Neutrophil (primary cell): ENCODE data around the gene ATP8B1.
A peak's percentile ranks its signal among the peaks of the same experiment; 100 is the strongest.
"Not testable (repeated sequence)": the region's sequence is repeated elsewhere in the genome, so short reads cannot be mapped to it uniquely, and the experiment has no call there.

Experiments used
- H3K27ac ChIP-seq: fragments of 200-600 bp; sonication (generic); 2 replicates; pipeline ENCODE4 v1.5.1; 2016; ENCODE audit warnings: mild to moderate bottlenecking, moderate library complexity
- H3K27me3 ChIP-seq: fragments of 200-600 bp; sonication (generic); 2 replicates; pipeline ENCODE4 v1.6.0; 2016; ENCODE audit warnings: mild to moderate bottlenecking
- H3K36me3 ChIP-seq: fragments of 200-600 bp; sonication (generic); 2 replicates; pipeline ENCODE4 v1.5.1; 2017
- H3K4me1 ChIP-seq, 2 experiments: fragments of 200-600 bp in 1 of 2; sonication (generic) in 1 of 2; 1 replicate in 1 of 2; 2 replicates in 1 of 2; pipeline versions ENCODE4 v1.5.1 to v1.6.1; 2013 to 2016; ENCODE audit warnings: low read depth in 1 of 2, low read length in 1 of 2, mild to moderate bottlenecking in 1 of 2, moderate library complexity in 1 of 2; ENCODE audit not compliant: control insufficient read depth in 1 of 2, insufficient read depth in 1 of 2
- H3K4me3 ChIP-seq, 2 experiments: fragments of 200-600 bp in 1 of 2; sonication (generic) in 1 of 2; 1 replicate in 1 of 2; 2 replicates in 1 of 2; pipeline ENCODE4 v1.5.1; 2013 to 2016; ENCODE audit warnings: low read depth in 1 of 2, low read length in 1 of 2, mild to moderate bottlenecking in 1 of 2, moderate library complexity in 1 of 2
- H3K9me3 ChIP-seq: fragments of 200-600 bp; sonication (generic); 2 replicates; pipeline ENCODE4 v1.5.1; 2016
- TF ChIP-seq, protein P1 (sequence below): fragments of 200-600 bp; sonication (generic); IDR thresholded peaks from 2 replicates; pipeline ENCODE4 v1.5.1; 2016; ENCODE audit warnings: antibody characterized with exemption

The ATP8B1 gene

DNA sequence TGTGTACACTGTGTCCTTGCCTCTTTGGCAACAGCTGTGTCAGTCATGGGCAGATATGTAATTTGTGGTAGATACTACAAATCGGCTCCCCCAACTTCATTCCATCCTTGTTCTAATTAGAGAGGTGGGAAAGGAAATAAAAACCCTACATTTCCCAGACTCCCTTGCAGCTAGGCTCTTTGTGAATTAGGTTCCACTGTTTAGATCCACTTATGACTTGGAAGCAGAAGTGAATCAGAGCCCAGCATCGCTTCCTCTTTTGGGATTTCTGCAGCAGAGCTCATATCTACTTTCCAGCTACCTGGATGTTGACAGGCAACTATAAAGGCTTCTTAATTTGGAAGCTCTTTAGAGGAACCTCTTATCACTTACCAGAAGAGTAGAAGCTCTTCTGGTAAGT, 147.4 kb downstream of the ATP8B1 start:
- Histone ChIP-seq H3K27ac (peak overlapping the region; percentile 61), H3K4me3 (no peak overlapping the region), H3K36me3 (no peaks in the 10 kb centered on the region), H3K9me3 (no peaks in the 10 kb centered on the region), H3K4me1 (peaks cover 2 to 18% of the 10 kb centered on the region in 2 experiments), H3K27me3 (no peaks in the 10 kb centered on the region)
- TF ChIP-seq, protein P1, sequence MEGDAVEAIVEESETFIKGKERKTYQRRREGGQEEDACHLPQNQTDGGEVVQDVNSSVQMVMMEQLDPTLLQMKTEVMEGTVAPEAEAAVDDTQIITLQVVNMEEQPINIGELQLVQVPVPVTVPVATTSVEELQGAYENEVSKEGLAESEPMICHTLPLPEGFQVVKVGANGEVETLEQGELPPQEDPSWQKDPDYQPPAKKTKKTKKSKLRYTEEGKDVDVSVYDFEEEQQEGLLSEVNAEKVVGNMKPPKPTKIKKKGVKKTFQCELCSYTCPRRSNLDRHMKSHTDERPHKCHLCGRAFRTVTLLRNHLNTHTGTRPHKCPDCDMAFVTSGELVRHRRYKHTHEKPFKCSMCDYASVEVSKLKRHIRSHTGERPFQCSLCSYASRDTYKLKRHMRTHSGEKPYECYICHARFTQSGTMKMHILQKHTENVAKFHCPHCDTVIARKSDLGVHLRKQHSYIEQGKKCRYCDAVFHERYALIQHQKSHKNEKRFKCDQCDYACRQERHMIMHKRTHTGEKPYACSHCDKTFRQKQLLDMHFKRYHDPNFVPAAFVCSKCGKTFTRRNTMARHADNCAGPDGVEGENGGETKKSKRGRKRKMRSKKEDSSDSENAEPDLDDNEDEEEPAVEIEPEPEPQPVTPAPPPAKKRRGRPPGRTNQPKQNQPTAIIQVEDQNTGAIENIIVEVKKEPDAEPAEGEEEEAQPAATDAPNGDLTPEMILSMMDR = no peak

DNA sequence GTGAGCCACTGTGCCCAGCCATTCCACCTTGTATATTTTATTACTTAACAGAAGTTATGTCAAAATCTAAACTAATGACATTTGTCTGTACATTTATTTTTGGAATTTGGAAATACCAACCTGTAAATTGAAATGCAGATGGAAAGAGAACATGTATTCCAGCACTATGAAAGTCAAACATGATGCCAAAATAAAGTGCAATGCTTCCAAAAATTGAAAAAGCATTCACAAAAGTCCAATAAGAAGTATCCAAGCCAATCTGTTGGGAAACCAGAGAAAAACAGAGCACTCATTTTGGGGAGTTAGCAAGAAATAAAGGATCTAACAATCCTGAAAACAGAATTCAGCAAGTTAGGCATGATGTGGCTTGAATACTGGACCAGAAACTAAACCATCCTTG, 151.2 kb downstream of the ATP8B1 start:
- no peak overlapping the region for H3K27ac ChIP-seq
- TF ChIP-seq, protein P1 = no peak
- H3K4me1 ChIP-seq = peaks cover 17 to 34% of the 10 kb centered on the region in 2 experiments
- no peak overlapping the region for H3K4me3 ChIP-seq
- no peaks in the 10 kb centered on the region for H3K9me3 ChIP-seq
- no peaks in the 10 kb centered on the region for H3K36me3 ChIP-seq
- no peaks in the 10 kb centered on the region for H3K27me3 ChIP-seq

- H3K27ac ChIP-seq = peak overlapping the region; percentile 66
- peaks cover 17 to 22% of the 10 kb centered on the region in 2 experiments for H3K4me1 ChIP-seq
- TF ChIP-seq, protein P1 = no peak
- no peaks in the 10 kb centered on the region for H3K36me3 ChIP-seq
- no peaks in the 10 kb centered on the region for H3K9me3 ChIP-seq
- H3K4me3 ChIP-seq = no peak overlapping the region
- no peaks in the 10 kb centered on the region for H3K27me3 ChIP-seq
These were observed 153.3 kb downstream of the ATP8B1 start for GRCh38 chr18:57649556-57650500.

DNA sequence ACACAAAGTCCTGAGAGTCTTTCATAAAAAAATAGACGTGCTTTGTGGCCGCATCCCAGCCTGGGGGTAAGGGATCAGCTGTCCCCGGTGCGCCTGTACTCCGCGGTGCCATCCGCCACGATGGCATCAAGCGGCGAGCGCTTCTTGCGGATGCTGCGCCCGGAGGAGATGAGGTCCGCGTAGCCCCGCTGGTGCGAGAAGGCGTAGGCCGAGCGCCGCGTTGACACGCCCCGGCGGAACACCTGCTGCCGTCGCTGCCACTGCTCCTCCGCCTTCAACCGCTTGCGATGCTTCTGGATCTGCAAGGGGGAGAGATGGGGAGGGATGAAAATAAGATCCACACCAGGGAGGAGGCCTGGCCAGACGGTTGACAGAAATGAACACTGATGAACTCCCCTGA, 154.7 kb downstream of the ATP8B1 start:
- H3K27ac ChIP-seq = no peak overlapping the region
- no peaks in the 10 kb centered on the region for H3K27me3 ChIP-seq
- H3K4me1 ChIP-seq = peaks cover 17 to 22% of the 10 kb centered on the region in 2 experiments
- no peaks in the 10 kb centered on the region for H3K36me3 ChIP-seq
- no peaks in the 10 kb centered on the region for H3K9me3 ChIP-seq
- TF ChIP-seq, protein P1 = no peak
- no peak overlapping the region for H3K4me3 ChIP-seq

GRCh38 chr18:57644540-57644939, 158.6 kb downstream of the ATP8B1 start:
- H3K4me1 ChIP-seq = peaks cover 3 to 5% of the 10 kb centered on the region in 2 experiments
- H3K27me3 ChIP-seq = no peaks in the 10 kb centered on the region
- TF ChIP-seq, protein P1 = no peak
- H3K36me3 ChIP-seq = no peaks in the 10 kb centered on the region
- H3K27ac ChIP-seq = no peak overlapping the region
- H3K4me3 ChIP-seq = no peak overlapping the region
- H3K9me3 ChIP-seq = no peaks in the 10 kb centered on the region

GRCh38 chr18:57643726-57644125, 159.4 kb downstream of the ATP8B1 start:
- not testable (repeated sequence) for H3K27me3 ChIP-seq, H3K4me1 ChIP-seq, H3K9me3 ChIP-seq, H3K36me3 ChIP-seq, H3K4me3 ChIP-seq, H3K27ac ChIP-seq

GRCh38 chr18:57642462-57642861, 160.7 kb downstream of the ATP8B1 start:
- H3K27ac ChIP-seq, H3K9me3 ChIP-seq, H3K36me3 ChIP-seq, H3K4me1 ChIP-seq, H3K27me3 ChIP-seq, H3K4me3 ChIP-seq: not testable (repeated sequence)
